HG02642 (cell line): ENCODE data around the gene CPZ.

Experiments used
- ATAC-seq: cut with Tn5 transposase; IDR thresholded peaks from one replicate; pipeline ENCODE4 v1.9.1; 2021; ENCODE audit warnings: mild to moderate bottlenecking; ENCODE audit not compliant: unreplicated experiment, poor library complexity

CPZ gene

GRCh38 chr4:8579526-8580320 lies 12.8 kb upstream of the CPZ start:
- no peak for ATAC-seq

GRCh38 chr4:8580321-8581093 lies 12.1 kb upstream of the CPZ start, which contains the start of gene GPR78:
TSS of gene GPR78 (plus strand) at chr4:8580392. CDS start at chr4:8580983, 591 bp downstream.
- ATAC-seq, result no peak

- ATAC-seq, result no peak
These were observed 11.3 kb upstream of the CPZ start for GRCh38 chr4:8581094-8581861.

- no peak for ATAC-seq
These were observed 10.5 kb upstream of the CPZ start for GRCh38 chr4:8582016-8582415.

- ATAC-seq, result no peak
These were observed 10.1 kb upstream of the CPZ start for GRCh38 chr4:8582436-8582835.

- no peak for ATAC-seq
These were observed 9.5 kb upstream of the CPZ start for GRCh38 chr4:8582941-8583654.

- ATAC-seq, result no peak
These were observed 8.9 kb upstream of the CPZ start for GRCh38 chr4:8583655-8584025.

- no peak for ATAC-seq
These were observed 7.4 kb upstream of the CPZ start for GRCh38 chr4:8585186-8585585.

- ATAC-seq, result no peak
These were observed 6.8 kb upstream of the CPZ start for GRCh38 chr4:8585721-8586212.

GRCh38 chr4:8586246-8586645 lies 6.3 kb upstream of the CPZ start:
- no peak for ATAC-seq

GRCh38 chr4:8586671-8587468 lies 5.7 kb upstream of the CPZ start:
- no peak for ATAC-seq

- no peak for ATAC-seq
These were observed 4.9 kb upstream of the CPZ start for GRCh38 chr4:8587469-8588195.

- ATAC-seq, result no peak
These were observed 4.4 kb upstream of the CPZ start for GRCh38 chr4:8588196-8588470.

GRCh38 chr4:8589336-8589735 lies 3.2 kb upstream of the CPZ start:
- ATAC-seq, result no peak

- ATAC-seq, result no peak
These were observed 2.6 kb upstream of the CPZ start for GRCh38 chr4:8589823-8590545.

- no peak for ATAC-seq
These were observed 2.1 kb upstream of the CPZ start for GRCh38 chr4:8590546-8590880.

GRCh38 chr4:8591114-8591513 lies 1.5 kb upstream of the CPZ start:
- ATAC-seq, result no peak

- no peak for ATAC-seq
These were observed 769 bp upstream of the CPZ start for GRCh38 chr4:8591626-8592365.
